PC-3 (cell line): Measurements from ENCODE around the gene HBE1. TPM values are rescaled to one million over a fixed set of nuclear protein-coding genes. Genes with fewer than 3 reads are reported as not detected.

Source experiments
- ATAC-seq: fragments of 200-7000 bp; cut with Tn5 transposase; 2 replicates; pipeline ENCODE4 v1.9.1; 2020; ENCODE audit warnings: mild to moderate bottlenecking, moderate library complexity
- BruUV-seq: library from RNA; stranded (reverse); fragments of 400-500 nt; replicated peaks from 2 replicates; lab custom pipeline; 2021; lab: Mats Ljungman, UMichigan
- CTCF ChIA-PET: fragments of 300-600 bp; sonication (Branson Sonifier 250); formaldehyde crosslinking; loops from one replicate; lab custom pipeline; 2022; ENCODE audit warnings: antibody characterized with exemption; lab: Charles Lee
- POLR2A ChIA-PET: fragments of 300-600 bp; sonication (Branson Sonifier 250); formaldehyde crosslinking; loops from one replicate; lab custom pipeline; 2022; ENCODE audit warnings: antibody characterized with exemption; ENCODE audit not compliant: unreplicated experiment; lab: Charles Lee
- DNase-seq: peaks from one replicate; pipeline ENCODE4 v3.0.0-alpha.2; 2015
- H2AFZ ChIP-seq: fragments of 300-600 bp; sonication (generic); 2 replicates; pipeline ENCODE4 v1.6.0; 2016; ENCODE audit warnings: antibody characterized with exemption, low read length
- H3F3A ChIP-seq: fragments of 300-600 bp; sonication (generic); one replicate; pipeline ENCODE4 v1.6.0; 2017; ENCODE audit warnings: antibody characterized with exemption, low read length, control low read depth, mild to moderate bottlenecking; ENCODE audit not compliant: unreplicated experiment
- H3K27ac ChIP-seq: fragments of 300-600 bp; sonication (generic); 2 replicates; pipeline ENCODE4 v1.5.1; 2016; ENCODE audit warnings: mild to moderate bottlenecking, low read length
- H3K27me3 ChIP-seq: fragments of 300-600 bp; sonication (generic); 2 replicates; pipeline ENCODE4 v1.6.1; 2016; ENCODE audit warnings: low read length, mixed read lengths
- H3K36me3 ChIP-seq: fragments of 300-600 bp; sonication (generic); 2 replicates; pipeline ENCODE4 v1.6.1; 2016; ENCODE audit warnings: low read depth, mixed run types, low read length, mixed read lengths
- H3K4me1 ChIP-seq: fragments of 300-600 bp; sonication (generic); 2 replicates; pipeline ENCODE4 v1.5.1; 2016; ENCODE audit warnings: low read length; ENCODE audit not compliant: insufficient read depth
- H3K4me2 ChIP-seq: fragments of 300-600 bp; sonication (generic); 2 replicates; pipeline ENCODE4 v1.6.0; 2016; ENCODE audit warnings: low read length
- H3K4me3 ChIP-seq: fragments of 300-600 bp; sonication (generic); 2 replicates; pipeline ENCODE4 v1.5.1; 2016; ENCODE audit warnings: mild to moderate bottlenecking, low read length, mixed read lengths
- H3K79me2 ChIP-seq: fragments of 300-600 bp; sonication (generic); 2 replicates; pipeline ENCODE4 v1.6.1; 2017; ENCODE audit warnings: low read length, mixed read lengths
- H3K9ac ChIP-seq: fragments of 300-600 bp; sonication (generic); 2 replicates; pipeline ENCODE4 v1.6.0; 2016; ENCODE audit warnings: mild to moderate bottlenecking, low read length
- H3K9me2 ChIP-seq: fragments of 300-600 bp; sonication (generic); replicated peaks from 2 replicates; pipeline ENCODE4 v1.6.1; 2016; ENCODE audit warnings: mixed run types, low read length, mixed read lengths
- H3K9me3 ChIP-seq: fragments of 300-600 bp; sonication (generic); 2 replicates; pipeline ENCODE4 v1.6.1; 2016; ENCODE audit warnings: low read length, mixed read lengths
- H4K20me1 ChIP-seq: fragments of 300-600 bp; sonication (generic); 2 replicates; pipeline ENCODE4 v1.6.1; 2016; ENCODE audit warnings: low read length, mixed read lengths
- EZH2 ChIP-seq: fragments of 300-600 bp; sonication (generic); IDR thresholded peaks from one replicate; pipeline ENCODE4 v1.6.1; 2017; ENCODE audit warnings: antibody characterized with exemption, mild to moderate bottlenecking, low read length; ENCODE audit not compliant: unreplicated experiment
- EZH2phosphoT487 ChIP-seq: fragments of 300-600 bp; sonication (generic); IDR thresholded peaks from 2 replicates; pipeline ENCODE4 v1.6.1; 2018; ENCODE audit warnings: mild to moderate bottlenecking, antibody characterized with exemption, low read length, borderline replicate concordance
- intact Hi-C: fragments of 100-400 bp; cut with micrococcal nuclease; formaldehyde crosslinking; loops from 2 replicates; pipeline ENCODE4 v1.9.0; 2023
- total RNA-seq: library from RNA; depleted of rRNA; stranded (reverse); fragments of >200 nt; gene quantifications from 2 replicates; pipeline ENCODE4 v1.2.3, GENCODE V29; 2014
- TF ChIP-seq, protein P1 (sequence below): fragments of 300-600 bp; sonication (generic); conservative IDR thresholded peaks from 2 replicates; pipeline ENCODE4 v1.5.1; 2017; ENCODE audit warnings: antibody characterized with exemption, low read depth, mild to moderate bottlenecking, low read length

The HBE1 gene
- total RNA-seq, 1 experiment from 2014 or later = 0.62 TPM

DNA sequence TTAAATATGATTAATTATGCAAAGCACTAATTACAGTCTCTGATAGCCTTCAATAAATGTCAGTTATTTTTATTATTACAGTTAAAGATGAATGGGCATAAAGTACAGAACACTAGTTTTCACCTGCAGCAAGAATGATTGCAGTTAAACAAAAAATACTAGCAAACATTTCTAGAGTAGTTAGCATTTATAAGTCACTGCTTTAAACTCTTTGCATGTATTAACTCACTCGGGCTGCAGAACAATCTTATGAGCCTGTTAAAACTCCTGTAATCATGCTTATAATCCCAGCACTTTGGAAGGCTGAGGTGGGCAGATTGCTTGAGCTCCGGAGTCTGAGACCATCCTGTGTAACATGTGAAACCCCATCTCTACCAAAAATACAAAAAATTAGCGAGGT lies 17.2 kb upstream of the HBE1 start:
- H3K4me1 ChIP-seq = no peaks in the 10 kb centered on the region
- ATAC-seq (no peak), DNase-seq (no peak)
- intact Hi-C loops = no loop called here
- POLR2A ChIA-PET = no interaction called here
- no peak overlapping the region for H3K9ac ChIP-seq
- TF ChIP-seq, protein P1, sequence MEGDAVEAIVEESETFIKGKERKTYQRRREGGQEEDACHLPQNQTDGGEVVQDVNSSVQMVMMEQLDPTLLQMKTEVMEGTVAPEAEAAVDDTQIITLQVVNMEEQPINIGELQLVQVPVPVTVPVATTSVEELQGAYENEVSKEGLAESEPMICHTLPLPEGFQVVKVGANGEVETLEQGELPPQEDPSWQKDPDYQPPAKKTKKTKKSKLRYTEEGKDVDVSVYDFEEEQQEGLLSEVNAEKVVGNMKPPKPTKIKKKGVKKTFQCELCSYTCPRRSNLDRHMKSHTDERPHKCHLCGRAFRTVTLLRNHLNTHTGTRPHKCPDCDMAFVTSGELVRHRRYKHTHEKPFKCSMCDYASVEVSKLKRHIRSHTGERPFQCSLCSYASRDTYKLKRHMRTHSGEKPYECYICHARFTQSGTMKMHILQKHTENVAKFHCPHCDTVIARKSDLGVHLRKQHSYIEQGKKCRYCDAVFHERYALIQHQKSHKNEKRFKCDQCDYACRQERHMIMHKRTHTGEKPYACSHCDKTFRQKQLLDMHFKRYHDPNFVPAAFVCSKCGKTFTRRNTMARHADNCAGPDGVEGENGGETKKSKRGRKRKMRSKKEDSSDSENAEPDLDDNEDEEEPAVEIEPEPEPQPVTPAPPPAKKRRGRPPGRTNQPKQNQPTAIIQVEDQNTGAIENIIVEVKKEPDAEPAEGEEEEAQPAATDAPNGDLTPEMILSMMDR = no peak
- TF ChIP-seq EZH2phosphoT487 = no peak
- TF ChIP-seq EZH2 = no peak
- no TSS peak for BruUV-seq
- H3K4me2 ChIP-seq = no peak overlapping the region
- H3K79me2 ChIP-seq = no peaks in the 10 kb centered on the region
- H3K27ac ChIP-seq = no peak overlapping the region
- no peaks in the 10 kb centered on the region for H3K27me3 ChIP-seq
- H3K9me3 ChIP-seq = no peaks in the 10 kb centered on the region
- no peak overlapping the region for H2AFZ ChIP-seq
- CTCF ChIA-PET = no interaction called here
- no peaks in the 10 kb centered on the region for H3K36me3 ChIP-seq
- H3F3A ChIP-seq = no peaks in the 10 kb centered on the region
- H3K4me3 ChIP-seq = no peak overlapping the region
- H3K9me2 ChIP-seq = no peaks in the 10 kb centered on the region
- H4K20me1 ChIP-seq = no peaks in the 10 kb centered on the region

DNA sequence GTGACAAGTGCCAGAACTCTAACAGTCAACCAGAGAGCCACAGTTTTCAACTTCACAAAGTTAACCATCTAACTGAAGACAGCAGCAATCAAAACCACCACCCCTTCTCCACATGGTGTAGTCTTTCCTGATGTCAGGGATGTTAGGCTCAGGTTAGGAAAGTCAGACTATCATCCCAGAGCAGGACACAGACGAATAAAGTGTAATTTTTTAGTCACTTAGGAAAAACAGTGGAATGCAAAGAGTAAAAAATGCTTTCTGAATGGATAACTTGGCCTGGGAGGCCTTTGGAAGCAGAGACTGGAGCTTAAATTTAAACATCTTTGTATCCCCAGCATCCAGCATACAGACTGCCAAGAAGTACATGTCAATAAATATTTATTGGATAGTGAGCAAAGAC lies 16.6 kb upstream of the HBE1 start:
- ChIA-PET POLR2A (no interaction called here), CTCF (no interaction called here)
- H3K4me1 ChIP-seq = no peaks in the 10 kb centered on the region
- no peak for ATAC-seq
- no peaks in the 10 kb centered on the region for H3K9me2 ChIP-seq
- no TSS peak for BruUV-seq
- H4K20me1 ChIP-seq = no peaks in the 10 kb centered on the region
- intact Hi-C loops = no loop called here
- no peaks in the 10 kb centered on the region for H3F3A ChIP-seq
- H3K27ac ChIP-seq = no peak overlapping the region
- H3K79me2 ChIP-seq = no peaks in the 10 kb centered on the region
- no peak overlapping the region for H3K4me3 ChIP-seq
- H3K9ac ChIP-seq = no peak overlapping the region
- no peak overlapping the region for H2AFZ ChIP-seq
- no peak overlapping the region for H3K4me2 ChIP-seq
- no peak for DNase-seq
- H3K27me3 ChIP-seq = no peaks in the 10 kb centered on the region
- no peaks in the 10 kb centered on the region for H3K36me3 ChIP-seq
- TF ChIP-seq EZH2phosphoT487 (no peak), EZH2 (no peak)
- TF ChIP-seq, protein P1 = no peak
- H3K9me3 ChIP-seq = no peaks in the 10 kb centered on the region

DNA sequence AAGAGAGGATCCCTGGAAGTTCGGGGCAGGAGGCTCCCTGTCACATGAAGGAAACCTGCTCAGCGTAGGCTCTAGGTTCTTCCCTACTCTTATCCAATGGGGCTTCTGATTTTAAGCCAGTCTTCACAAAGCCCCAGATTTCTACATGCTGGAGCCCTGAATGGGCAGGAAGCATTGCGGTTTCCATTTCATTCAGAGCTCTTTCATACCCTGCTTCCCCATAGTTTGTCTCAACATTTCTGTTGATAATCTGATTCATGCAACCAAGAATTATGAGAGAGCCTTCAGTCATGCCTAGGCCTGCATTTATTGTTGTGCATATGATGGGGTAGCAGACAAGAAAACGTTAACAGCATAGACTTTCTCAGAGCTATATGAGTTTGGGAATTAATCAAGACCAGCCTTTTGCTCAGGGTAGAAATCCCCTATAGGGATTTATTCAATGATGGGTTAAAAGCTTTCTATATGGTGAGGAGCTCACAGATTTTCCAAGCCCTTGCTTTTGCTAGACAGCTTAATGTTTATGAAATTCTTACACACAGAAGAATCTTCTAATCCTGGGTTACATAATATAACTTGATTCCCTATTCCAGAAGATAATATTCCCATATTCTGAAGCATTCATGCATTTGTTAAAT lies 16.1 kb upstream of the HBE1 start:
- CTCF ChIA-PET = no interaction called here
- POLR2A ChIA-PET = no interaction called here

More for the DNA sequence above, 16.1 kb upstream of the HBE1 start:
- Histone ChIP-seq H4K20me1 (no peaks in the 10 kb centered on the region), H3K9me3 (no peaks in the 10 kb centered on the region), H3F3A (no peaks in the 10 kb centered on the region), H3K4me2 (no peak overlapping the region), H3K4me3 (no peak overlapping the region), H3K9me2 (no peaks in the 10 kb centered on the region), H3K4me1 (peaks cover 2% of the 10 kb centered on the region; the same call in 1 of the 2 replicates), H3K36me3 (no peaks in the 10 kb centered on the region), H2AFZ (no peak overlapping the region), H3K27ac (no peak overlapping the region), H3K79me2 (no peaks in the 10 kb centered on the region), H3K9ac (no peak overlapping the region), H3K27me3 (no peaks in the 10 kb centered on the region)
- ATAC-seq (no peak), DNase-seq (no peak)
- TF ChIP-seq, protein P1 = no peak
- TF ChIP-seq EZH2 (no peak), EZH2phosphoT487 (no peak)
- no TSS peak for BruUV-seq
- intact Hi-C loops = no loop called here
